Upper lobe of left lung (tissue), 4 donors: Measurements from ENCODE around the gene FASTK.
A peak's percentile ranks its signal among the peaks of the same experiment; 100 is the strongest.

Experiments
- EP300 ChIP-seq, 4 donors: sonication (generic); formaldehyde crosslinking; IDR thresholded peaks; one replicate each; pipeline ENCODE4 v1.5.1; 2017; ENCODE audit warnings: antibody characterized with exemption in 4 of 4, control low read depth in 2 of 4
- POLR2A ChIP-seq, 4 donors: fragments of 450-650 bp; IDR thresholded peaks; one replicate each; pipeline ENCODE4 v1.5.1; 2016 to 2017; ENCODE audit warnings: antibody characterized with exemption in 4 of 4, mild to moderate bottlenecking in 2 of 4
- POLR2AphosphoS5 ChIP-seq, 2 donors: sonication (generic); formaldehyde crosslinking; IDR thresholded peaks; one replicate each; pipeline ENCODE4 v1.5.1; 2017; ENCODE audit warnings: antibody characterized with exemption in 2 of 2
- TF ChIP-seq, protein P1 (sequence below), 6 experiments: fragments of 450-650 bp in 4 of 6; fragments of 200-600 bp in 2 of 6; sonication (generic) in 2 of 6; IDR thresholded peaks; one replicate each; pipeline ENCODE4 v1.5.1; 2016 to 2019; ENCODE audit warnings: antibody characterized with exemption in 6 of 6

DNA sequence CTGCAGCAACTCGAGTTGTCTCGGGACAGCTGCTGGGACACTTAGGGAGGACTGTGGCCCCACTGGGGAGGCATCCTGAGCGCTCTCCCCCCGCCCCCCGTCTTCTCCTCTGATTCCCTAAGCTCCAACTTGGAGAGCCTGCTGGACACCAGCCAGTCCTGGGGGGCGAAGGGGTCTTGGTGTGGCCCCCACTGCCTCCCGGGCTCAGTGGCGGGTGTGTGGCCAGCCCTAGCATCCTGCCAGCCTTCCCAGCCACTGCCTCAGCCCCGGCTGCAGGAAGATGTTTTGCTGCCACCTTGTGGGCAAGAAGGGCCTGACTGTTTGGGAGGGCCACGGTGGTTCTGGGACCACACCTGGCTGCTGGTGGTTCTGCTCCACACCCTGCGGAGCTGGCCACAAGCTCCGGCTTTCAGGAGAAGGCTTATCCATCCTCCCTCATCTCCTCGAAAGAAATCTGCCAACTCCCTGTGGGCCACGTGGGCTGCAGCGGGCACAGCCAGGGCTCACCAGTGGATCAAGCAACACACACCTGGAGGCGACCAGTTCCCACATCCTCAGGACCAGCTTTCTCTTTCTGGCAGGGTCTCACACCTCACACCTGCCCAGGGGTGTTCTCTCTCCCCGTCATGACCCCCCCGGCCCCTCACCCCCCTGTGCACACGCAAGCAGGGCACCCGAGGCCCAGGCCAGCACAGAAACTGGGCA is 30.5 kb upstream of the FASTK start:
- TF ChIP-seq, protein P1, sequence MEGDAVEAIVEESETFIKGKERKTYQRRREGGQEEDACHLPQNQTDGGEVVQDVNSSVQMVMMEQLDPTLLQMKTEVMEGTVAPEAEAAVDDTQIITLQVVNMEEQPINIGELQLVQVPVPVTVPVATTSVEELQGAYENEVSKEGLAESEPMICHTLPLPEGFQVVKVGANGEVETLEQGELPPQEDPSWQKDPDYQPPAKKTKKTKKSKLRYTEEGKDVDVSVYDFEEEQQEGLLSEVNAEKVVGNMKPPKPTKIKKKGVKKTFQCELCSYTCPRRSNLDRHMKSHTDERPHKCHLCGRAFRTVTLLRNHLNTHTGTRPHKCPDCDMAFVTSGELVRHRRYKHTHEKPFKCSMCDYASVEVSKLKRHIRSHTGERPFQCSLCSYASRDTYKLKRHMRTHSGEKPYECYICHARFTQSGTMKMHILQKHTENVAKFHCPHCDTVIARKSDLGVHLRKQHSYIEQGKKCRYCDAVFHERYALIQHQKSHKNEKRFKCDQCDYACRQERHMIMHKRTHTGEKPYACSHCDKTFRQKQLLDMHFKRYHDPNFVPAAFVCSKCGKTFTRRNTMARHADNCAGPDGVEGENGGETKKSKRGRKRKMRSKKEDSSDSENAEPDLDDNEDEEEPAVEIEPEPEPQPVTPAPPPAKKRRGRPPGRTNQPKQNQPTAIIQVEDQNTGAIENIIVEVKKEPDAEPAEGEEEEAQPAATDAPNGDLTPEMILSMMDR (IDR thresholded peaks at IDR 0.05): peak; percentile 88 to 96 (median 94)
- TF ChIP-seq POLR2AphosphoS5 (IDR thresholded peaks at IDR 0.05) (no peak), POLR2A (IDR thresholded peaks at IDR 0.05) (no peak), EP300 (IDR thresholded peaks at IDR 0.05) (no peak)
